Endothelial cell of umbilical vein (primary cell): ENCODE data around the gene FNDC1. TPM values are rescaled to one million over a fixed set of nuclear protein-coding genes. Genes with fewer than 3 reads are reported as not detected.

Experiments
- BruUV-seq: library from RNA; stranded (reverse); fragments of 400-500 nt; replicated peaks from 2 replicates; lab custom pipeline; 2021; lab: Mats Ljungman, UMichigan
- CTCF ChIA-PET: fragments of 300-600, 350-600 bp; sonication (Branson Sonifier 250); formaldehyde crosslinking; loops from one replicate; lab custom pipeline; 2021; ENCODE audit warnings: antibody characterized with exemption, inconsistent platforms; lab: Charles Lee
- POLR2A ChIA-PET: fragments of 300-600, 350-600 bp; sonication (Branson Sonifier 250); formaldehyde crosslinking; loops from one replicate; lab custom pipeline; 2021; ENCODE audit warnings: antibody characterized with exemption, inconsistent platforms; lab: Charles Lee
- DNase-seq: peaks from one replicate; pipeline ENCODE4 v3.0.0-alpha.2; 2011; ENCODE audit warnings: low read depth, low spot score
- FAIRE-seq: peaks from 2 replicates; lab custom pipeline; 2011; peaks lifted over from hg19 to GRCh38; lab: Jason Lieb, UNC
- H2AFZ ChIP-seq: 2 replicates; pipeline ENCODE4 v1.6.0; 2012; ENCODE audit warnings: low read depth, low read length, control low read depth, inconsistent platforms
- H3K27ac ChIP-seq: 2 replicates; pipeline ENCODE4 v1.5.1; 2011; ENCODE audit warnings: low read depth, mild to moderate bottlenecking, control low read depth, low read length, moderate library complexity; ENCODE audit not compliant: insufficient read depth
- H3K27me3 ChIP-seq, 2 experiments: 2 replicates each; pipeline versions ENCODE4 v1.6.0 to v1.6.1; 2011; ENCODE audit warnings: low read length in 2 of 2, mixed read lengths in 1 of 2; ENCODE audit not compliant: control insufficient read depth in 2 of 2, insufficient read depth in 2 of 2
- H3K36me3 ChIP-seq, 2 experiments: 2 replicates in 1 of 2; 3 replicates in 1 of 2; pipeline ENCODE4 v1.5.1; 2011; ENCODE audit warnings: low read length in 2 of 2, mild to moderate bottlenecking in 1 of 2, moderate library complexity in 1 of 2; ENCODE audit not compliant: control insufficient read depth in 2 of 2, insufficient read depth in 2 of 2; ENCODE audit errors: extremely low read depth in 1 of 2
- H3K4me1 ChIP-seq: 3 replicates; pipeline ENCODE4 v1.5.1; 2011; ENCODE audit warnings: mild to moderate bottlenecking, low read length; ENCODE audit not compliant: control insufficient read depth, insufficient read depth; ENCODE audit errors: extremely low read depth
- H3K4me2 ChIP-seq: 2 replicates; pipeline ENCODE4 v1.6.1; 2011; ENCODE audit warnings: low read length, control low read depth, mixed read lengths; ENCODE audit not compliant: insufficient read depth
- H3K4me3 ChIP-seq, 3 experiments: fragments of 200-600 bp in 1 of 3; sonication (generic), shearing (Covaris generic) in 1 of 3; replicated peaks in 1 of 3; 2 replicates each; pipeline ENCODE4 v1.5.1; 2011 to 2016; ENCODE audit warnings: control low read depth in 3 of 3, low read length in 3 of 3, mild to moderate bottlenecking in 2 of 3, inconsistent platforms in 1 of 3, low read depth in 1 of 3, moderate library complexity in 1 of 3; ENCODE audit not compliant: insufficient read depth in 1 of 3
- H3K79me2 ChIP-seq: 2 replicates; pipeline ENCODE4 v1.6.0; 2012; ENCODE audit warnings: low read length, inconsistent platforms; ENCODE audit not compliant: control insufficient read depth, insufficient read depth
- H3K9ac ChIP-seq: replicated peaks from 2 replicates; pipeline ENCODE3; 2011; ENCODE audit warnings: low read length, control low read depth; ENCODE audit not compliant: insufficient read depth; ENCODE audit errors: extremely low read depth
- H3K9me1 ChIP-seq: replicated peaks from 3 replicates; pipeline ENCODE4 v1.6.0; 2011; ENCODE audit warnings: mild to moderate bottlenecking, low read length; ENCODE audit not compliant: control insufficient read depth, insufficient read depth; ENCODE audit errors: extremely low read depth
- H3K9me3 ChIP-seq: replicated peaks from 2 replicates; pipeline ENCODE4 v1.5.1; 2012; ENCODE audit warnings: low read length, inconsistent platforms; ENCODE audit not compliant: control insufficient read depth, insufficient read depth
- H4K20me1 ChIP-seq: replicated peaks from 2 replicates; pipeline ENCODE3; 2011; ENCODE audit warnings: mild to moderate bottlenecking, low read length; ENCODE audit not compliant: control insufficient read depth, insufficient read depth; ENCODE audit errors: extremely low read depth
- CTCF ChIP-seq, 2 donors: IDR thresholded peaks; 1 replicate in 1 of 2; 2 replicates in 1 of 2; pipeline ENCODE4 v1.5.1; 2011; ENCODE audit warnings: low read length in 2 of 2, mild to moderate bottlenecking in 2 of 2, moderate library complexity in 2 of 2, control low read depth in 1 of 2, inconsistent platforms in 1 of 2, low read depth in 1 of 2; ENCODE audit not compliant: insufficient read depth in 1 of 2; ENCODE audit errors: extremely low read depth in 1 of 2
- EZH2 ChIP-seq: IDR thresholded peaks from 2 replicates; pipeline ENCODE4 v1.6.1; 2012; ENCODE audit warnings: borderline replicate concordance, low read depth, mild to moderate bottlenecking, moderate library complexity, low read length, inconsistent platforms; ENCODE audit not compliant: severe bottlenecking
- FOS ChIP-seq: IDR thresholded peaks from 2 replicates; pipeline ENCODE4 v1.6.1; 2011; ENCODE audit warnings: mild to moderate bottlenecking, low read length, moderate library complexity, borderline replicate concordance; ENCODE audit not compliant: insufficient read depth
- GATA2 ChIP-seq: IDR thresholded peaks from 2 replicates; pipeline ENCODE4 v1.7.0; 2011; ENCODE audit warnings: low read depth, mild to moderate bottlenecking, moderate library complexity, mixed read lengths, low read length; ENCODE audit not compliant: insufficient read length, insufficient read depth
- JUN ChIP-seq: IDR thresholded peaks from 2 replicates; pipeline ENCODE4 v1.6.1; 2011; ENCODE audit warnings: borderline replicate concordance, low read depth; ENCODE audit not compliant: insufficient read length, insufficient read depth
- MAX ChIP-seq: IDR thresholded peaks from 2 replicates; pipeline ENCODE4 v1.6.1; 2011; ENCODE audit not compliant: insufficient read depth, insufficient read length
- MYC ChIP-seq: IDR thresholded peaks from one replicate; pipeline ENCODE4 v1.6.1; 2011; ENCODE audit warnings: mild to moderate bottlenecking, low read depth, low read length
- POLR2A ChIP-seq: IDR thresholded peaks from 2 replicates; pipeline ENCODE4 v1.6.1; 2012; ENCODE audit warnings: low read depth, mild to moderate bottlenecking, control low read depth, low read length
- POLR2AphosphoS5 ChIP-seq: IDR thresholded peaks from 2 replicates; pipeline ENCODE4 v1.6.1; 2012; ENCODE audit warnings: low read depth, mild to moderate bottlenecking, control low read depth, low read length, moderate library complexity; ENCODE audit not compliant: insufficient read depth
- dilution Hi-C: fragments of 300-500 bp; cut with MboI; formaldehyde crosslinking; loops from one replicate; pipeline ENCODE4 v1.15.0; 2019; ENCODE audit warnings: low sequenced_read_pairs; ENCODE audit not compliant: extremely low pct_ligation_motif_present
- intact Hi-C: fragments of 100-400 bp; cut with micrococcal nuclease; formaldehyde crosslinking; loops from one replicate; pipeline ENCODE4 v1.10.0; 2022
- polyA plus RNA-seq, 4 experiments: library from polyadenylated mRNA; depleted of rRNA in 3 of 4; stranded (reverse) in 3 of 4; unstranded in 1 of 4; fragments of >200 nt; gene quantifications; 2 replicates each; pipeline versions ENCODE4 v1.2.1 to v1.2.3, GENCODE V29; 2011 to 2012; ENCODE audit warnings: missing spikeins in 1 of 4
- total RNA-seq: library from RNA; stranded (reverse); gene quantifications from 2 replicates; pipeline ENCODE4 v1.2.3, GENCODE V29; 2021

FNDC1 gene
- total and polyA plus RNA-seq, 2 donors (not counting 3 experiments of a cell fraction or from before 2014, with no cell fraction given) = 0.04 TPM; not detected in 1

GRCh38 chr6:159250633-159251032, 81.4 kb downstream of the FNDC1 start:
- Histone ChIP-seq H3K79me2 (no peaks in the 10 kb centered on the region), H3K36me3 (no peaks in the 10 kb centered on the region), H3K9me3 (no peaks in the 10 kb centered on the region), H2AFZ (no peak overlapping the region), H3K9ac (no peak overlapping the region), H4K20me1 (no peaks in the 10 kb centered on the region), H3K4me2 (no peak overlapping the region), H3K27ac (no peak overlapping the region), H3K4me3 (no peak overlapping the region), H3K4me1 (no peaks in the 10 kb centered on the region), H3K27me3 (no peaks in the 10 kb centered on the region), H3K9me1 (no peaks in the 10 kb centered on the region)
- POLR2A ChIA-PET = no interaction called here
- FAIRE-seq = no peak
- DNase-seq = no peak
- intact Hi-C loops = no loop called here
- TF ChIP-seq CTCF (IDR thresholded peaks at IDR 0.05; ENCODE audit: extremely low read depth in 1 of 2, insufficient read depth in 1 of 2, low read depth in 1 of 2, low read length in 2 of 2) (no peak), EZH2 (no peak), POLR2AphosphoS5 (no peak), JUN (no peak), GATA2 (no peak), MAX (no peak), MYC (no peak), FOS (no peak), POLR2A (no peak)
- no TSS peak for BruUV-seq
- CTCF ChIA-PET = no interaction called here
- dilution Hi-C loops = no loop called here
